Neural cell (in vitro differentiated cells): ENCODE data around the gene STAB1.

ENCODE experiments used
- EZH2 ChIP-seq: fragments of 200-600, 300-800 bp; shearing (Covaris generic), sonication (generic); IDR thresholded peaks from 2 replicates; pipeline ENCODE4 v1.6.1; 2014; ENCODE audit warnings: antibody characterized with exemption, low read length, borderline replicate concordance, mild to moderate bottlenecking; ENCODE audit not compliant: insufficient read depth, poor library complexity, severe bottlenecking
- POLR2AphosphoS5 ChIP-seq: IDR thresholded peaks from 2 replicates; pipeline ENCODE4 v1.6.1; 2012
- SMC3 ChIP-seq: fragments of 450-650 bp; conservative IDR thresholded peaks from 2 replicates; pipeline ENCODE4 v1.6.1; 2014; ENCODE audit warnings: antibody characterized with exemption, mild to moderate bottlenecking, moderate library complexity; ENCODE audit not compliant: poor library complexity
- TF ChIP-seq, protein P1 (sequence below): fragments of 450-650 bp; IDR thresholded peaks from 2 replicates; pipeline ENCODE4 v1.5.1; 2014; ENCODE audit warnings: antibody characterized with exemption, mild to moderate bottlenecking, moderate library complexity; ENCODE audit not compliant: poor library complexity, severe bottlenecking
- TF ChIP-seq, protein P2 (sequence below): IDR thresholded peaks from 2 replicates; pipeline ENCODE4 v1.6.1; 2012; ENCODE audit warnings: borderline replicate concordance

DNA sequence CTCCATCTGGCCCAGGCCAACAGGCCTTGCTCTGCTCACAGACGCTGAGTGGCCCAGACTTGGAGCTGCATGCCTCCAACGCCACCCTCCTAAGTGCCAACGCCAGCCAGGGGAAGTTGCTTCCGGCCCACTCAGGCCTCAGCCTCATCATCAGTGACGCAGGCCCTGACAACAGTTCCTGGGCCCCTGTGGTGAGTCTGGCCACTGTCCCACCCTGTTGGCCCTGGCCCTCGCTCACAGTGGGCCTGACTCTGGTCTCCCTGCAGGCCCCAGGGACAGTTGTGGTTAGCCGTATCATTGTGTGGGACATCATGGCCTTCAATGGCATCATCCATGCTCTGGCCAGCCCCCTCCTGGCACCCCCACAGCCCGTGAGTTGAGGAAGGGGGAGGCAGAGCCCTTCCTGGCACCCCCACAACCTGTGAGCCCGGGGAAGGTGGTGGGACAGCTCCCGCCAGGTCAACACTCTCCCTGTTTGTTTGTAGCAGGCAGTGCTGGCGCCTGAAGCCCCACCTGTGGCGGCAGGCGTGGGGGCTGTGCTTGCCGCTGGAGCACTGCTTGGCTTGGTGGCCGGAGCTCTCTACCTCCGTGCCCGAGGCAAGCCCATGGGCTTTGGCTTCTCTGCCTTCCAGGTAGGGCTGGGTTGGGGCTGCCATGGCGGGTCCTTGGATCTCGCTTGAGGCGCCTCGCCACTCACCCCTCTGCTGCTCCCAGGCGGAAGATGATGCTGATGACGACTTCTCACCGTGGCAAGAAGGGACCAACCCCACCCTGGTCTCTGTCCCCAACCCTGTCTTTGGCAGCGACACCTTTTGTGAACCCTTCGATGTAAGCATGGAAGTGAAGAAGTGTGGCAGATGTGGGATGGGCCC is 28.5 kb downstream of the STAB1 start:
- TF ChIP-seq, protein P1, sequence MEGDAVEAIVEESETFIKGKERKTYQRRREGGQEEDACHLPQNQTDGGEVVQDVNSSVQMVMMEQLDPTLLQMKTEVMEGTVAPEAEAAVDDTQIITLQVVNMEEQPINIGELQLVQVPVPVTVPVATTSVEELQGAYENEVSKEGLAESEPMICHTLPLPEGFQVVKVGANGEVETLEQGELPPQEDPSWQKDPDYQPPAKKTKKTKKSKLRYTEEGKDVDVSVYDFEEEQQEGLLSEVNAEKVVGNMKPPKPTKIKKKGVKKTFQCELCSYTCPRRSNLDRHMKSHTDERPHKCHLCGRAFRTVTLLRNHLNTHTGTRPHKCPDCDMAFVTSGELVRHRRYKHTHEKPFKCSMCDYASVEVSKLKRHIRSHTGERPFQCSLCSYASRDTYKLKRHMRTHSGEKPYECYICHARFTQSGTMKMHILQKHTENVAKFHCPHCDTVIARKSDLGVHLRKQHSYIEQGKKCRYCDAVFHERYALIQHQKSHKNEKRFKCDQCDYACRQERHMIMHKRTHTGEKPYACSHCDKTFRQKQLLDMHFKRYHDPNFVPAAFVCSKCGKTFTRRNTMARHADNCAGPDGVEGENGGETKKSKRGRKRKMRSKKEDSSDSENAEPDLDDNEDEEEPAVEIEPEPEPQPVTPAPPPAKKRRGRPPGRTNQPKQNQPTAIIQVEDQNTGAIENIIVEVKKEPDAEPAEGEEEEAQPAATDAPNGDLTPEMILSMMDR: no peak
- TF ChIP-seq SMC3: no peak
- TF ChIP-seq, protein P2, sequence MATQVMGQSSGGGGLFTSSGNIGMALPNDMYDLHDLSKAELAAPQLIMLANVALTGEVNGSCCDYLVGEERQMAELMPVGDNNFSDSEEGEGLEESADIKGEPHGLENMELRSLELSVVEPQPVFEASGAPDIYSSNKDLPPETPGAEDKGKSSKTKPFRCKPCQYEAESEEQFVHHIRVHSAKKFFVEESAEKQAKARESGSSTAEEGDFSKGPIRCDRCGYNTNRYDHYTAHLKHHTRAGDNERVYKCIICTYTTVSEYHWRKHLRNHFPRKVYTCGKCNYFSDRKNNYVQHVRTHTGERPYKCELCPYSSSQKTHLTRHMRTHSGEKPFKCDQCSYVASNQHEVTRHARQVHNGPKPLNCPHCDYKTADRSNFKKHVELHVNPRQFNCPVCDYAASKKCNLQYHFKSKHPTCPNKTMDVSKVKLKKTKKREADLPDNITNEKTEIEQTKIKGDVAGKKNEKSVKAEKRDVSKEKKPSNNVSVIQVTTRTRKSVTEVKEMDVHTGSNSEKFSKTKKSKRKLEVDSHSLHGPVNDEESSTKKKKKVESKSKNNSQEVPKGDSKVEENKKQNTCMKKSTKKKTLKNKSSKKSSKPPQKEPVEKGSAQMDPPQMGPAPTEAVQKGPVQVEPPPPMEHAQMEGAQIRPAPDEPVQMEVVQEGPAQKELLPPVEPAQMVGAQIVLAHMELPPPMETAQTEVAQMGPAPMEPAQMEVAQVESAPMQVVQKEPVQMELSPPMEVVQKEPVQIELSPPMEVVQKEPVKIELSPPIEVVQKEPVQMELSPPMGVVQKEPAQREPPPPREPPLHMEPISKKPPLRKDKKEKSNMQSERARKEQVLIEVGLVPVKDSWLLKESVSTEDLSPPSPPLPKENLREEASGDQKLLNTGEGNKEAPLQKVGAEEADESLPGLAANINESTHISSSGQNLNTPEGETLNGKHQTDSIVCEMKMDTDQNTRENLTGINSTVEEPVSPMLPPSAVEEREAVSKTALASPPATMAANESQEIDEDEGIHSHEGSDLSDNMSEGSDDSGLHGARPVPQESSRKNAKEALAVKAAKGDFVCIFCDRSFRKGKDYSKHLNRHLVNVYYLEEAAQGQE: no peak
- no peak for TF ChIP-seq EZH2
- TF ChIP-seq POLR2AphosphoS5: no peak
